Putamen (tissue), 1 donor: ENCODE results near the gene MUC2.

Source experiments
- DNase-seq: peaks from one replicate; pipeline ENCODE4 v3.0.0-alpha.2; 2016; ENCODE audit warnings: low spot score

The MUC2 gene

DNA sequence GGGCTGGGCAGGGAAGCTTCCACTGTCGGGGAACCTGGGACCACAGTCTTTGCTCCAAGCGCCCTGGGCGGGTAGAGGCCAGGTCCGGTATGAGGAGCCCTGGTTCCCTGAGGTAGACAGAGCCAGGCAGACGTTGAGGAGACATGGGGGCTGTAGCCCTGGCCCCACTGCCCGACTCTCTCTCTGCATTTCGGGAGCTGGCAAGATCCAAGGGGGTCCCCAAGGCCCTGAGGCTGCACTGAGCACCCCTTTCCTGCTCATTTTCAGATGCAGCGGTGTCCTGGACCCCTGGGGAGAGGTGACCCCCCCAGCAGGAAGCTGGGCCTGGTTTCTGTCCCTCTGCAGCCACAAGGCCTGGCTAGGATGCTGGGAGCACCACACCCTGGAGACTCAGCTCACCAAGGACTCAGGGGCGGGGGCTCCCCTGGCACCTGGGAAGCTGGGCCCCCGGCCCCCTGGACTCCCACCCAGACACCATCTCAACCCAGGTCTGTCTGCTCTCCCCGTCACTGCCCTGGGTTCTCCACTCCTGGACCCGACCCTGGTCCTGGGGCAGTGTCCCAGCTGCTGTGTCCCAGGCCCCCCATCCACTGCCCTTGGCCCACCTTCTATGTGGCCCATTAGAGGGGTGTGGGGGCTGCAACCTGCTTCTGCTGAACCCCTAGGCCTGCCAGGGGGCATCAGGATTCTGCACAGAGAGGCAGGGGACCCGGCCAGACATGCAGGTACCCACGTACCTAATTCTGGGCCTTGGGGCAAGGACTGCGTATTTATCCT is 23.1 kb upstream of the MUC2 start:
- no peak for DNase-seq

DNA sequence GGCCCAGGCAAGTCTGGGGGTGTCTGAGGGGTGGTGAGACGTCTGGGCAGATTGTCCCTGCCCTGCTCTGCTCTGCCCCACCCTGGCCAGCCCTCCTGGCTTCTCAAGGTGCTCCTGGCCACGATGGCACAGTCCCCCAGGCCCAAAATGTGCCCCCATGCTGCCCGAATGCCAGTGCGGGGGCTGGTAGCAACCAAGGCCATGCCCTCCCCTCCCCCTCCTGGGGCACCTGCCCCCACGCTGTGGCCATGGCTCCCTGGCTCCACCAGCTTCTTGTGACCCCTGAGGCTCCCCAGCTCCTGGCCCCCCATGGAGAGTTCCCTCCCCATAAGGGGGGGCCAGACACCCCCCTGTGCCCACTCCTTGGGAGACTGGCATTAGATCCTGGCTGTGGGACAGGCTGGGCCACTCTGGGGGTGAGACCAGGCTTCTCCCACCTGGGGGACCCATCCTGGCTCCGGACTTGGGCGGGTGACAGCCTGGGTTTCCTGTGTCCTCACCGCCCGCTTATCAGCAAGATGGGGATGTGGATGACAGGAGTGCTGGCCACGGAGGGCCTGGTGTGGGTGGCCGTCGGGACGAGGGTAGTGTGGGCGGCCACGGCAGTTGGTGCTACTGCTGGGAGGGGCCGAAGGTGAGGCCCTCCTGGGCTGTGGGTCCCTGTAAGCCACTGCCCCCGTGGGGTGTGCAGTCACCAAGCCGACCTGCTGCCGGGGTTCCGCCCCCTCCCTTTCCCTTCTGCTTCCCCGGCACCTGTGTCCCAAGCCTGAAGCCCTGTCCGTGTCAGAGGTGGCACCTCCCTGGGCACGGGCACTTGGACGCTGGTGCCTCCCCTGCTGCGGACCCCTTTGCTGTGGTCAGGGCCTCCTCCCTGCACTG is 22.3 kb upstream of the MUC2 start:
- no peak for DNase-seq

DNA sequence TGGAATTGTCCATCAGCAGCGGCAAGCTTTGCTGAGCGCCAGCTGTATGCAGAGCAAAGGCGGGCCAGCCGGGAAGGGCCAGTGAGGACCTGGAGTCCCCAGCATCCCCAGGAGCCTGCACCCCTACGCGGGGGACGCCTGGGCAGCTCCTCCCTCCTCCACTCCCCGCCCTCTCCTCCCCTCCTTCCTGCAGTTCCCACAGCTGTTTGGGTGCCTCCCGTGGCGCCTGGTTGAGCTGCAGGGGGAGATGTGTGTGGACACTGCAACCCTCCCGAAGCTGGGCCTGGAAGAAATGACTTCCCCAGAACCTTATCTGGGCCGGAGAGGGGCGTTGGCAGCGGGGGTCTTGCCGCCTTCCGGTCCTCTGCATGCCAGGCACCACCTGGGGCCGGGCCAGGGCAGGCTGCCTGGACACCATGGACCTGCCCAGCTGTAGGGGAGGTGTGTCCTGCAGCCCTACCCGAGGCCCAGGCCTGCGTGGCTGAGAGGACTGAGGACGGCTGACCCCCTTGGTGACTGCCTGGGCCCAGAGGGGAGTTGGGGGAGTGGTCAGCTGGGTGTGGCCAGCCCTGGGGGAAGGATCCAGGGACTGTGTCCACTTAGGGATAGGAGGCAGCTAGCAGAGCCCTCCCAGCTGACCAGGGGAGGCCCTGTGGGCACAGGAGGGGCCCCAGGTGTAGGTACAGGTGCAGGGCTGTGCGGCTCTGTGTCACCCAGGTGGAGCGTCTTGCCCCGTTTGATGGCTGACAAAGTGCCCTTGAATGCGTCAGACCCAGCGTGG is 21.4 kb upstream of the MUC2 start:
- DNase-seq: no peak

DNA sequence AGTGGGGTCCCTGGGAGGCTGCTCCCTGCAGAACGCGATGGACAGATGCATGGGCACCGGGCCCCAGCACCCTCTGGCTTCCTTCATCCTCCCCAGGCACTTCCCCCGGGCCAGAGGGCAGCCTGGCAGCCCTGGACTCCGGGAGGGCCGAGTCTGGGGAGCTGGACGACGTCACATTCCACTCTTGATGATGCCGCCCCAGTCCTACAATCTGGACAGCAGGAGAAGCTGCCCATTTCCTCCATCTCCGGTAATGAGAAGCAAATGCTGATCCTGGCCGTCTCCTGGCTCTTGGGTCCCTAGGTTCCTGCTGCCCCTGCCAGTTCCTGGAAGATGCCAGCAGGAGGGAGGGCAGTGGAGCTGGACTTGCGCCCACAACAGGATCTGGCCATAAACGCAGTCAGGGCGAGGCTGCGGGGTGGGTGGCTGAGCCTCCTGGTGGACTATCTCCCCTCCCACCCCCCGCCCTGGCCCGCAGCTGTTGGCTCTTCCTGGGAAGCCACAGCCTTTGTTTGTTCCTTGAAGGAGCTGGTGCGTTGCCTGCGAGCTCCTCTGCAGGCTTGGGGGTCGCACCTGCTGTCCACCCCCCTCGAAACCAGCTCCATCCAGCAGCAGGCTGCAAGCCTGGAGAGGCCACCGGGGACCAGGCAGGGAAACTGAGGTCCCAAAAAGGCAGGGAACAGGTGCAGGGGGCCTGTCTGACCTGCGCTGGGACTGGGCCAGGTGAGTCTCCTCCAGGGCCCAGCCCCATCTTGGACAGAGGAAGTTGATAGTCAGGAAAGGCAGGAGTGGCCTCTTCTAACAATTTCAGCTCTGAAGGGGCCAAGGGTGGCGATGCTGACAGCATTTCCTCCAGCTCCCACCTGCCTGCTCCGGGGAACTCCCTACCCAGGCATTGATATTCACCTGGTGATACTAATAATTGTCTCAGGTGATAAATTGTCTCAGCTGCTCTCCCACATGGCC is 20.2 kb upstream of the MUC2 start:
- DNase-seq: no peak

DNA sequence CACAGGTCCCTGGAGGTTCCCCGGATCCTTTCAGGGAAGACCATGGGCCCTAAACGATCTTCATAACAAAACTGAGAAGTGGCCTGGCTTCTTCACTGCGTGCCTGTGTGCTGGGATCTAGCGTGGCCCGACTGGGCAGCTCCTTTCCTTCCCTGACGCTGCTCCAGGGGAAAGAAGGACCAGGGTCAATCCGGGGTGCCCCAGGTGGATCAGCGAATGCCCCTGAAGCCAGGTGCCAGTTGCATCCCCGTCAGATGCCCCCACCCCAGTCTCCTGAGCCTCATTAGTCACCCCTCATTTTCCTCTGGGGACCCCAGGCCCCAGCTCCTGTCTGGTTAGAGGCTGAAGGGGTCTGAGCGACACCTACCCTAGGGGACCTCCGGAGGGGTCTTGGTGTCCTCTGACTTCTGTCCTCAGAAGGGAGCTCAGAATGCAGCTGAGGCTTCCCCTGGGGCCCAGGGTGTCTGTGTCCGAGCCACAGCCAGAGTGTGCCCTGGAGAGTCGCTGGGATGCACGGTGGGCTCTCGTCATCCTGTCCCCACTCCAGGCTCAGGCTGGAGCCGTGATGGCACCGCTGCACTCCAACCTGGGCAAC is 19.5 kb upstream of the MUC2 start:
- no peak for DNase-seq

DNA sequence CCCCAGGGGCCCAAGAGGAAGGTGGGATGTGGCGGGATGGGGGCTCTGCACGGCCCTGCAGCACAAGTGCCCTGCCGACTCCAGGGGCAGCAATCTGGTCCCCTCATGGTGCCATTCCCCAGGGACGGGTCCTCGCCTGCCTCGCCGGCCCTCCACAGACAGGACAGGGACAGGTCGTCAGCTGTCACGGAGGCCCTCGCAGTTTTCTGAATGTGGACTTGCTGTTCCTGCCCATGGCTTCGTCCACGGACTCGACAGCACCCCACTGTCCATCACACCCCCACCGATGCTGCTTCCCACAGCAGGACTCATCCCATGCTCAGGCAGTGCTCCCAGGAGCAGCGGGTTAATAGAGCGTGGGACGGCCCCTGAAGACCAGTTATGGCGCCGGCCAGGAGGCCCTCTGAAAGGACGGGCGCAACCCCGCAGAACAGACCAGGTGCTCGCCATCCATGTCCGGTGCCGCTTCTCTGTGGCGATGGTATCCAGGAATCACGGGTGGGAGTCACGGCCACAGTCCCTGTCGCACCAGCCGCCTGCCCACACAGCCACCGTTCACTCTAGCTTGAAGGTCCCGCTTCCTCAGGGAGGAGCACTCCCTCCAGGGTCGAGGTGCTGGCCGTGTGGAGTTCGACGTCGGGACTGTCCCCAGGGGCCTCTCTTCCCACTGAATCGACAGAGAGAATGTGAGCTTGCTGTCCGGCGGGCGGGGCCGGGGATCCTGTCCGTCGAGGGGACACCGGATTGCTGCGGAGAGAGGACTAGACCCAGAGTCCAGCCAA is 18.5 kb upstream of the MUC2 start:
- DNase-seq: no peak

DNA sequence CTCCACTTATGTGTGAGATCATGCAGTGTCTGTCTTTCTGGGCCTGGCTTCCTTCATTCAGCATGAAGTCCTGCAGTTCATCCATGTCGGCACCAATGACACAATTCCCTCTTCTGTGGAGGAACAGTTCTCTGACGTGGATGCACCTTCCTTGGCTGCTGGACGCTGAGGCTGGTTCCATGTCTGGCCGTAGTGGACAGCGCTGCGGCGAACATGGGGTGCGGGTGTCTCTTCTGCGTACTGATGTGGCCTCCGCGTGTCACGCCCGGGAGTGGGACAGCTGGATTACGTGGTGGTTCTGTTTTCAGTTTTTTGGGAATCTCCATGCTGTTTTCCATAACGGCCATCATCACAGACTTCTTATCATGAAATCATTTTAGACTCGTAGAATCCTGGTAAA is 16.9 kb upstream of the MUC2 start:
- no peak for DNase-seq

DNA sequence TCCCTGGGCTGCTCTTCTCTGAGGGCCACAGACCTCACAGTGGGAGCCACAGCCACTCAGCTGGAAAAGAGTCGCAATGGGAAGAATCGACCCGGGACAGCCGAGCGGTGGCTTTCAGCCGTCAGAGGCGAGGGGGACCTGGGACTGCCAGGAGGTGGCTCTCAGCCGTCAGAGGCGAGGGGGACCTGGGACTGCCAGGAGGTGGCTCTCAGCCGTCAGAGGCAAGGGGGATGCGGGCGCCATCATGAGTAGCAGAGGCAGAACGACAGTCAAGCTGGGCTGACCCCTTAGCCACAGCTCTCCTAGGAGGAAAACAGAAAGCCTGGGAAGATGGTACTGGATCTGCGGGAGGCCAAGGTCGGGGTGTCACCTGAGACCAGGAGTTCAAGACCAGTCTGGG is 14.9 kb upstream of the MUC2 start:
- no peak for DNase-seq

DNA sequence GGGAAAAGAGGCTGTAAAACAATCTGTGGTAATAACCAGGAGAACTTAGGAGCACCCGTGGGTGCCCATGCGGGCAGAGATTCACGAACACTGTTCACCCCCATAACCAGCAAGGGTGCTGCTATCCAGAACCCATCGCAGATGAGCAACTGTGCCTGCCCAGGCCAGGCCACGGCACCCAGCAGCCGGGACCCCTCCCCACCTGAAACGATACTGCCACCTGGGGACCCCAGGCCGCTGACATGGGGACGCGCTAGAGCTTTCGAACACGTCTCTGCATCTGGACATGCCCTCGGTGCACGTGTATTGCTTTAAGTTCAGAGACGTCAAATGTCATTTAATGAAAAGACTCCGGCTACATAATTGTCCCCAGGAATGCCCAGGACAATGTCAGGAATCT is 14.3 kb upstream of the MUC2 start:
- DNase-seq: no peak

DNA sequence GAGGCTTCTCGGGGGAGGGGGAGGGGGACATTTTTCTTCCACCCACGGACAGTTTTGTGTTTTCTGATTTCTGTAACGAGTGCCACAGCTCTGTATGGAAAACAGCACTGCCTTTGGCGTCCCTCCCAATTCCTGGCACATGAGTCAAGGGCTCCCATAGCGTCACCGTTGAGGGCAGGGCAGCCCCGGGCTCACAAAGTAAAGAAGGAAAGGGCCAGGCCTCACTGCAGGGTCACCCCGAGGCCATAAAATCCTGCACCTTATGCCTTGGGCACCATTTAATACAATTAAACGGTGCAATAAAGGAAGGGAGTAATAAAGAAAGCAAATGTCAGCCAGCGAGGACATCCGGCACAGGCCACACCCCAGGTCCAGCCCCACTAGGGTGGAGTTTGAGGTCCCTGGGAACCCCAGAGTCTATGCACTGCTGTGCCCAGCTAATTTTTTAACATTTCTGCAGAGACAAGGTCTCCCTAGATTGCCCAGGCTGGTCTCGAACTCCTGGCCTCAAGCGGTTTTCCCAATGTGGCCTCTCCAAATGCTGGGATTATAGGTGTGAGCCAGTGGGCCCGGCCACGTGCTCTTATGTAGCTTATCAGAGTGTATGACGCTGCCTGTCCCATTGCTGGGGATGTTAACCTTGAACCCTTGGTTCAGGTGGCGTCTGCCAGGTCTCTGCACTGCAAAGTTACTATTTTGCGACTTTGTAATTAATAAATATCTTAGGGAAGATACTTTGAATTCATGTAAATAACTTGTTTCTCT is 13.6 kb upstream of the MUC2 start:
- no peak for DNase-seq

DNA sequence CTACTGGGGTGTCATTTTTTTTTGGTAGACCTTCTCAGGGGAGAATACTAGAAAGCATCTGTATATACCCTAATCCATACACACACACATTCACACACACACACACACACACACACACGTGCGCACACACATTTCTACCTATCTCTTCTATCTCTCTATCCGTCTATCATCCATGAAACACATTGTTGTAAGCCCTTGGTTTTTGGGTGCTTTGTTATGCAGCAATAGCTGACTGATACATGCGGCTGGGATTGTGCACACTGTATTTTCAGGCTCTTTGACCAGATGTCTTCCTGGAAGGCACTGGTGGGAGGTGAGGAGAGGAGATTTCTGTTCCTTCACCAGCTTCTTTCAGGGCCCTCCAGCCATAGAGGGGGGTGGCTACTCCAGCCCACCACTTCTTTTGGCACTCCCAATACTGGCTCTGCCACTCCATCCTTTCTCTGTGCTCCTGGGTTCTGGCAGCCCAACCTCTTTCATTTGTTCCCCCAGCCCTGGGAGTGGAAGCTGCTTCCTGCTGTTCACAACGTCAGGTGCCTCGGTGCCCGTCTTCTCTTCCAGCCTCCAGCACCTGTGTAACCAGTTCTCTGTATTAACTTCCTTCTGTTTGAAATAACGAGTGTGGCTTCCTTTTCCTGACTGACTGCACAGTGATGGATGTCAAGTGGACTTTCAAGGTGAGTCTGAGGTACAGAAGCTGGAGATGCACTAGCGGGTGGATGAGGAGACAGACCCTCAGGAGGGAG is 12.4 kb upstream of the MUC2 start:
- DNase-seq: no peak

DNA sequence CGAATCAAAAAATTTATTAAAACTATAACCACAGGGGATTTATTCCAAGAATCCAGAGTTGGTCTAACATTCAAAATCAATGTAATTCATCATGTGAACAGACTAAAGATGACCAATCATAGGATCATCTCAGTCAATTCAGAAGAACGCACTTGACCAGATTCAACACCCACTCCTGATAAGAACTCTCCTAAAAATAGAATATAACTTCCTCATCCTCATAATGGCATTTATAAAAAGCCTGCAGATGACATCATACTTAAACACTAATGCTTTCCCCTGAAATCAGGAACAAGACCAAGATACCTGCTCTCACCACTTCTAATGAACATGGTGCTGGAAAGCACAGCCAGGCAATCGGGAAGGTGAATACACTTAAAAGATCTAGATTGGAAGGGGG is 10.5 kb upstream of the MUC2 start:
- no peak for DNase-seq

DNA sequence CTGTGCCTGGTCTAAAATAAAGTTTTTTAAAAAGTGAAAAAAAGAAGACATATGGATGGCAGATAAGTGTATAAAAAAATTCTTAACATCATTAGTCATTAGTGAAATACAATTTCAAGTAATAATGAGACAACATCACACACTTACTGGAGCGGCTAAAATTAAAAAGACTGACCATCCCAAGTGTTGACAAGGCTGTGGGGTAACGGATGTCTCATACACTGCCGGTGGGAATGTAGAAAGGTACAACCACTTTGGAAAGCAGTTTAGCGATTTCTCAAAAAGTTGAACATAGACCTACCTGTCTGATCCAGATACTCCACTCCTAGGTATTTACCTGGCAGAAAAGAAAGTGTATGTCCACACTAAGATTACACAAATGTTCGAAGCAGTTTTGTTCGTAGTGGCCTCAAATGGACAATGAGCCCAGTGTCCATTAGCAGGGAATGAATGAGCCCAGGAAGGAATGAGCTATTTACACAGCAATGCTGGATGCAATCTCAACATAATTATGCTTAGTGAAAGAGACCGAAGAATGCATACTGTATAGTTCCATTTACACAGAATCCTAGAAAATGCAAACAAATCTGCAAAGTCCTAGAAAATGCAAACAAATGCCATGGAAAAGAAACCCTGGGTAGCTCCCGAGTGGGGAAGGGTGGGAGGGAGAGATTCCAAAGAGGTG is 6.7 kb upstream of the MUC2 start:
- DNase-seq: no peak

DNA sequence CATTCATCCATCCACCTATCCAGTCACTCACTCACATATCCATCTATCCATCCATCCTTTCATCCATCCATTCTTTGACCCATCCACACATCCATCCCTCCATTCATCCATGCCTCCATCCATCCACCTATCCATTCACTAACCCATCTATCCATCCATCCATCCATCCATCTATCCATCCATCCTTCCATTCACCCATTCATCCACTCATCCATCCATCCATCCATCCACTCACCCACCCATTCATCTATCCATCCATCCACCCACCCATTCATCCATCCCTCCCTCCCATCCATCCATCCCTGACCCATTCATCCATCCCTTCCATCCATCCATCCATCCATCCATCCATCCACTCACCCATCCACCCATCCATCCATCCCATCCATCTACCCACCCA is 4.9 kb upstream of the MUC2 start:
- no peak for DNase-seq

DNA sequence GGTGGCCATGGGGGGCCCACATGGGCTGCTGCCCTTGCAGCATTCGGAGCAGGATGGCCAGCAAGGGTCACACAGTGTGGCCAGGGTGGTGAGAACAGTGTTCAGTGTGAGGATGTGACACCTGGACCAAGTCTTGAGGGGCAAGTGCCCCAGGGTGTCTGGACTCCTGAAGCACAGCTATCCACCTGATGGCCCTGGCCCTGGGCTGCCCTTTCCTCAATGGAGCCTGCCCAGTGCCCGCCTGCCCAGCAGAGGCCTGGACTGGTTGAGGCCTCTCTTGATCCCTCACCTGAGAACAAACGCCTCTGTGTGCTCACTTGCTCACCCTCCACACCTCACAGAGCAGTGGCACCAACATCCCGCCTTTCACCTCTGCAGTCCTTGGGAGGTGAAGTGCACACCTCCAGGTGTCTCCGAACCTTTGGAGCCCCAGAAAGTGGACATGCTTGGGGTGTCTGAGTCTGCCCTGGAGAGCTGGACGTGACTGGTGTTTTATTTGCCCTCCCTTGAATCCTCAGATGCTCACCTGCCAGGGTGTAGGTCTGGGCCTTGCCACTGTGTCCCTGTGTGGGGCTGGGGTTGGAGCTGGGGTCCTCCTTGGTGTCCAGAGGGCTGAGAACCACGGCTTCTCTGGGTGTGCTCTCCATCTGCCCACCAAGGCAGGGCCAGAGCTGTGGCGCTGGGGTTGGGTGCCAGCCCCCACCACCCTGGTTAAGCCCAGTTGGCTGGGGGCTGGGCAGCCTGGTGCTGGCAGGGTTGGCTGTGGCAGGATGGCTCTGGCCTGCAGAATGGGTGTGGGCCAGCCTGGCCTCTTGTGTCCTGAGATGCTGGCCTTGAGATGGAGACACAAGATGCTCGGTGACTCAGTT is 3.8 kb upstream of the MUC2 start:
- no peak for DNase-seq

DNA sequence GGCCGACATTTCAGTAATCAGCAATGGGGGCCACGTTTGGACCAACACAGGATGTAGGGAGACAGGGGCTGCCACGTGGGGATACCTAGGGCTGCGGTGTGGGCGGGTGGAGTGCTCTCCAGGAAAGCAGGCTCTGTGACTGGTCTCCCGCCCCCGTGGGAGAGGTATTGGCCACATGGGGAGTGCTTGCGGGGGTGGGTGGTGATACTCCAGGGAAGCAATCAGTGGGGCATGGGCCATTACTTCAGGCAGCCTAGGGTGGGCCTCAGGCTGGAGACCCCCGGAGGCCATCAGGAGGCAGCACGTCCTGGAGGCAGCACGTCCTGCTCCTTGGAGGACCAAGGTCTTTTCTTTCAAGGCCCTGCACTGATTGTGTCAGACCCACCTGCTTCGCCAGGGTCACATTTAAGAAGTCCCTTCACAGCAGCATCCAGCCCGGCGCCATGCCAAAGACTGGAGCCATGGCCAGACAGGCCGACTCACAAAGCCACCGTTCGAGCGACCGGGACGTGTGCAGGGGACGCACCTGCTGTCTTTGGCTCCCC is 3.0 kb upstream of the MUC2 start:
- DNase-seq: no peak
